Measurements from ENCODE around the gene NDE1.
"Not testable (repeated sequence)": the region's sequence is repeated elsewhere in the genome, so short reads cannot be mapped to it uniquely, and the experiment has no call there.

The NDE1 gene

DNA sequence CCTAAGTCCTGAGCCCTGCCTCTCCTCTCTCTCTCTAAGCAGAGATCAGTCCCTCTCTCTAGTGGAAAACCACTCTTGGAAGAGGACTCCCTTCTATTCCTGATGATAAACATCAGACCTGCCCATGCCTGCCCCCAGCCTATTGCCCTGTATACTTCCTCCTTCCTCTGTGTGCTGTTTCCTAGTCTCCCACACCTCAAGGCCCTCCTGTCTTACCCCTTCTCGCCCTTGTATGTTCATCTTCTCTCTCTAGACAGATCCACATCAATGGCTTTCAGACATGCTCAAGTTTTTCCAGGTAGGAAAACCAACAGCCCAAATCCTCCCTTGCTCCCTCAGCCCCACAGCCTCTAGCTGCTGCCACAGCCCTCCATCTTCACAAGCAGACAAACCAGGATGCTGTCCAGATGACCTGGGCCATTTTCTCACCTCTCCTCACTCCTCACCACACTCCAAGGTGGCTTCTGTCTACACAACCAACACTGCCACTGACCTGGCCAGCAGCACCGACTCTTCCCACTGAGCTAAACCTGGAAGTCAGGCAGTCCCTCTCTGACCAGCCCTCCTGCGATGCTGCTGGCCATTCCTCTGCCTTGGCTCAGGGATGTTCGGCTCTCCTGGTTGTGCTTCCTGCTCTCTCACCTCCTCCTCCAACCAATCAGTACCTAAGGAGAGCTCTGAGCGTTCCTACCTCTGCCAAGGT lies 43.4 kb upstream of the NDE1 start:
- TF ChIP-seq MYC (IDR thresholded peaks at IDR 0.05; ENCODE audit: low read depth, low read length) (no peak), POLR2A (IDR thresholded peaks at IDR 0.05; ENCODE audit: extremely low read depth, insufficient read length) (no peak)
- TF ChIP-seq, protein P1, sequence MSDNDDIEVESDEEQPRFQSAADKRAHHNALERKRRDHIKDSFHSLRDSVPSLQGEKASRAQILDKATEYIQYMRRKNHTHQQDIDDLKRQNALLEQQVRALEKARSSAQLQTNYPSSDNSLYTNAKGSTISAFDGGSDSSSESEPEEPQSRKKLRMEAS (IDR thresholded peaks at IDR 0.05; ENCODE audit: low read depth, low read length) = no peak
- TF ChIP-seq, protein P2, sequence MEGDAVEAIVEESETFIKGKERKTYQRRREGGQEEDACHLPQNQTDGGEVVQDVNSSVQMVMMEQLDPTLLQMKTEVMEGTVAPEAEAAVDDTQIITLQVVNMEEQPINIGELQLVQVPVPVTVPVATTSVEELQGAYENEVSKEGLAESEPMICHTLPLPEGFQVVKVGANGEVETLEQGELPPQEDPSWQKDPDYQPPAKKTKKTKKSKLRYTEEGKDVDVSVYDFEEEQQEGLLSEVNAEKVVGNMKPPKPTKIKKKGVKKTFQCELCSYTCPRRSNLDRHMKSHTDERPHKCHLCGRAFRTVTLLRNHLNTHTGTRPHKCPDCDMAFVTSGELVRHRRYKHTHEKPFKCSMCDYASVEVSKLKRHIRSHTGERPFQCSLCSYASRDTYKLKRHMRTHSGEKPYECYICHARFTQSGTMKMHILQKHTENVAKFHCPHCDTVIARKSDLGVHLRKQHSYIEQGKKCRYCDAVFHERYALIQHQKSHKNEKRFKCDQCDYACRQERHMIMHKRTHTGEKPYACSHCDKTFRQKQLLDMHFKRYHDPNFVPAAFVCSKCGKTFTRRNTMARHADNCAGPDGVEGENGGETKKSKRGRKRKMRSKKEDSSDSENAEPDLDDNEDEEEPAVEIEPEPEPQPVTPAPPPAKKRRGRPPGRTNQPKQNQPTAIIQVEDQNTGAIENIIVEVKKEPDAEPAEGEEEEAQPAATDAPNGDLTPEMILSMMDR (IDR thresholded peaks at IDR 0.05; ENCODE audit: low read depth, low read length) = no peak

DNA sequence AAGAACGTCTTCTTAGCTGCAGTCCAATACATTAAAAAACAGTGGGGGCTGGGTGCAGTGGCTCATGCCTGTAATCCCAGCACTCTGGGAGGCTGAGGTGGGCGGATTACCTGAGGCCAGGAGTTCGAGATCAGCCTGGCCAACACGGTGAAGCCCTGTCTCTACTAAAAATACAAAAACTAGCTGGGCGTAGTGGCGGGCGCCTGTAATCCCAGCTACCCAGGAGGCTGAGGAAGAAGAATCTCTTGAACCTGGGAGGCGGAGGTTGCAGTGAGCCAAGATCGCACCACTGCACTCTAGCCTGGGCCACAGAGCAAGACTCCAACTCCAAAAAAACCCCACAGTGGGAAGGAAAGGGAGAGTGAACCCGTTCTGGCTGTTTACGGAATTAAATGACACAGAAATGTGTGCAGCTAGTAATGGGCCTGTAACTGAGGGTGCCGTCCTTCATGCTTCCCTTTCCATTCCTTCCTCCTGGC lies 42.8 kb upstream of the NDE1 start:
- not testable (repeated sequence) for DNase-seq (ENCODE audit: low read depth); H3K4me3 ChIP-seq (ENCODE audit: low read depth, low read length)

More for the DNA sequence above, 43.4 kb upstream of the NDE1 start:
- no peak overlapping the region for H3K4me3 ChIP-seq (ENCODE audit: low read depth, low read length)
- no peak for DNase-seq (ENCODE audit: low read depth)

DNA sequence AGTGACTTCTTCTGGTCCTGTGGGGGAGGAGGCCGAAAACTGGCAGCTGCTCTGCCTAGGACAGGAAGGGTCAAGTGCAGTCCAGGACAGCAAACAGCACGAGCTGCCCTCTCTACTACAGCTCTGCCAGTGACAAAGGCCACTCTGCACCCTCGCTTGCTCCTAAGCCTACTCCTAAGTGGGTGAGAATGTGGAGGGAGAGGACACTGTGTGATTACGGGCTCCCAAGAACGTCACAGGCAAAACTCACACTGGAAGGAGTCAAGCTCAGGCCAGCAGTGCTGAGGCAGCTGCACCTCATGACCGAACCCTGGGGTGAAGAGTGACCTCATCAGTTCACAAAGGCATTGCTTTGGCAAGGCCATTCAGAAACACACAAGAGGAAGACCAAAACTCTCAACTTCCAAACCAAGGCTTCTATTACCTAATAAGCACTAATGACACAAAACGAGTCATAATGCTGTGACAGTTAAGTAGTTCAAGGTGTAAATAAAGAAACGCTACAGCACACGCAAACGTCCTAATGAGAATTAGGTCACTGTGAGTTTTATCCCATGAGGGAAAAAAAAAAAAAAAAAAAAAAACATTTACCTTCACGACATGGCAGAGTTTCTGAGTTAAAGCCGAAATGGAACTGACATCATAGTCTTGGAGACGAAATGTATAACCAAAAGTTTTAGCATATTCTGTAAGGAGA lies 42.2 kb upstream of the NDE1 start:
- H3K4me3 ChIP-seq (ENCODE audit: low read depth, low read length) = no peak overlapping the region
- peak; percentile 29 for DNase-seq (ENCODE audit: low read depth)
- TF ChIP-seq, protein P1 (IDR thresholded peaks at IDR 0.05; ENCODE audit: low read depth, low read length) = no peak
- TF ChIP-seq MYC (IDR thresholded peaks at IDR 0.05; ENCODE audit: low read depth, low read length) = no peak
- TF ChIP-seq POLR2A (IDR thresholded peaks at IDR 0.05; ENCODE audit: extremely low read depth, insufficient read length) = no peak
- TF ChIP-seq, protein P2 (IDR thresholded peaks at IDR 0.05; ENCODE audit: low read depth, low read length) = no peak

DNA sequence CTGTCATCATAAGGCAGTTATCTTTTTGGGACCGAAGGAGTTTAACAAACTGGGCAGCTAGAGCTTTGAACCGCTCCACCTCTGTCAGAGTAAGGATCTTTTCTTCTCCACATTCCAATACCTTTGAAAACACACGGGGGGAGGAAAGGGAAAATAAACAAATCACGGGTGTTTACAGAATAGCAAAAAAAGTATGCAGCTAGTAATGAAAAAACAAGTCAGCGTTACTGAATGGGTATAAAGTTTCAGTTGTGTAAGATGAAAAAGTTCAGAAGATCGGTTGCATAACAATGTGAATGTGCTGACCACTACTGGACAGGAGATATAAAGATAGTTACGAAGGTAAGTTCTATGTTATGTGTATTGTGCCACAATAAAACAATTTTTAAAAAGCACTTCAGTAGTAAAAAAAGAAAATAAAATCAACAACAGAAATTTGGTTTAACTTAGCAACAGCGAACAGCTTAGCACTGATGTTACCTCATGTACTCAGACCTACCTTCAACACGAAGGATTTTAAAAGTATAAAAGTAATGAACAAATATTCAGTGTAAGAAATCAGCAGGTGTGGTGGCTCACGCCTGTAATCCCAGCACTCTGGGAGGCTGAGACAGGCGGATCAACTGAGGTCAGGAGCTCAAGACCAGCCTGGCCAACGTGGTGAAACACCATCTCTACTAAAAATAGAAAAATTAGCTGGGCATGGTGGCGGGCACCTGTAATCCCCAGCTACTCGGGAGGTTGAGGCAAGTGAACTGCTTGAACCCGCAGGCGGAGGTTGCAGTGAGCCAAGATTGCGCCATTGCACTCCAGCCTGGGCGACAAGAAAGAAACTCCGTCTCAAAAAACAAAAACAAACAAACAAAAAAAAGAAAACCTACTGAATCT lies 41.4 kb upstream of the NDE1 start:
- DNase-seq (ENCODE audit: low read depth) = no peak
- TF ChIP-seq POLR2A (IDR thresholded peaks at IDR 0.05; ENCODE audit: extremely low read depth, insufficient read length) (no peak), MYC (IDR thresholded peaks at IDR 0.05; ENCODE audit: low read depth, low read length) (no peak)
- TF ChIP-seq, protein P1 (IDR thresholded peaks at IDR 0.05; ENCODE audit: low read depth, low read length) = no peak
- TF ChIP-seq, protein P2 (IDR thresholded peaks at IDR 0.05; ENCODE audit: low read depth, low read length) = no peak
- no peak overlapping the region for H3K4me3 ChIP-seq (ENCODE audit: low read depth, low read length)

DNA sequence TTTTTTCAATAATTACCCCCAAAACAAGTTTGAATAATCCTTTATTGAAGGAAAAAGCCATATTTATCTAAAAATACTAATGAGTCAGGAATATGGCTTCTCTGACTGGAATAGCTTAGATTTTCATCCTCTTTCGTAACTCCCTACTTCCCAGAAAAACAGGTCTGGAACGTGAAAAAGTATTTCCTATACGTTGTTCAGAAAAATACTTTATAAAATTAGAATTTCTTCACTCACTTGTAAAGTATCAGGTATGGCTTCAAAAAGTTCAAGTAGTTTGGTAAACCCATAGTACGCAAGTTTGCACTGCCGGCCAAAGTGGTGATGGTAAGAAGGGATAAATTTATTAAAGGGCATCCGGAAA lies 40.8 kb upstream of the NDE1 start:
- H3K4me3 ChIP-seq (ENCODE audit: low read depth, low read length) = no peak overlapping the region
- no peak for DNase-seq (ENCODE audit: low read depth)
- no peak for TF ChIP-seq POLR2A (IDR thresholded peaks at IDR 0.05; ENCODE audit: extremely low read depth, insufficient read length)
- no peak for TF ChIP-seq MYC (IDR thresholded peaks at IDR 0.05; ENCODE audit: low read depth, low read length)
- TF ChIP-seq, protein P2 (IDR thresholded peaks at IDR 0.05; ENCODE audit: low read depth, low read length) = no peak
- TF ChIP-seq, protein P1 (IDR thresholded peaks at IDR 0.05; ENCODE audit: low read depth, low read length) = no peak
